ENCODE data around the gene MPL.

Gene MPL

GRCh38 chr1:43324810-43325209 lies 12.8 kb upstream of the MPL start:
- no peak for DNase-seq
- H3K4me1 ChIP-seq (ENCODE audit: control insufficient read depth, insufficient read depth, low read length, poor library complexity, severe bottlenecking) = no peaks in the 10 kb centered on the region
- H3K36me3 ChIP-seq (ENCODE audit: control insufficient read depth, insufficient read depth, low read length) = no peaks in the 10 kb centered on the region

DNA sequence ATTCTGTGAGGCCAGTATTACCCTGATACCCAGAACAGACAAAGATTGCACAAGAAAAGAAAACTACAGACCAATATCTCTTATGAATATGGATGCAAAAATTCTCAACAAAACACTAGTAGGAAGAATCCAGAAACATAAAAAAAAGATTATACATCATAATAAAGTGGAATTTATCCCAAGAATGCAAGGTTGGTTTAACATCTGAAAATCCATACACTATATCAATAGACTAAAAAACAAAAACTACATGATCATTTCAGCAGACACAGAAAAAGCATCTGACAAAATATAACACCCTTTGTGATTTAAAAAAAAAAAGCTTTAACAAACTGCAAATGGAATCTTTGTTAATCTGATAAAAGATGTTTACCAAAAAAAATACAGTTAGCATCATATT lies 12.2 kb upstream of the MPL start:
- no peak for DNase-seq
- no peaks in the 10 kb centered on the region for H3K9me3 ChIP-seq (ENCODE audit: control insufficient read depth, low read length)
- H3K27ac ChIP-seq (ENCODE audit: insufficient read depth, low read length, poor library complexity, severe bottlenecking) = no peak overlapping the region
- no peaks in the 10 kb centered on the region for H3K27me3 ChIP-seq (replicated peaks; ENCODE audit: control insufficient read depth, insufficient read depth, low read length, poor library complexity, severe bottlenecking)
- H3K4me3 ChIP-seq (ENCODE audit: insufficient read depth, low read depth, low read length, poor library complexity, severe bottlenecking) = no peak overlapping the region
- no peaks in the 10 kb centered on the region for H3K4me1 ChIP-seq (ENCODE audit: control insufficient read depth, insufficient read depth, low read length, poor library complexity, severe bottlenecking)
- no peaks in the 10 kb centered on the region for H3K36me3 ChIP-seq (ENCODE audit: control insufficient read depth, insufficient read depth, low read length)

More at GRCh38 chr1:43324810-43325209, 12.8 kb upstream of the MPL start:
- Histone ChIP-seq H3K27ac (ENCODE audit: insufficient read depth, low read length, poor library complexity, severe bottlenecking) (no peak overlapping the region), H3K4me3 (ENCODE audit: insufficient read depth, low read depth, low read length, poor library complexity, severe bottlenecking) (no peak overlapping the region), H3K9me3 (ENCODE audit: control insufficient read depth, low read length) (no peaks in the 10 kb centered on the region), H3K27me3 (replicated peaks; ENCODE audit: control insufficient read depth, insufficient read depth, low read length, poor library complexity, severe bottlenecking) (no peaks in the 10 kb centered on the region)

GRCh38 chr1:43327549-43328292 lies 9.9 kb upstream of the MPL start:
- Histone ChIP-seq H3K9me3 (ENCODE audit: control insufficient read depth, low read length) (no peaks in the 10 kb centered on the region), H3K4me1 (ENCODE audit: control insufficient read depth, insufficient read depth, low read length, poor library complexity, severe bottlenecking) (no peaks in the 10 kb centered on the region), H3K4me3 (ENCODE audit: insufficient read depth, low read depth, low read length, poor library complexity, severe bottlenecking) (no peak overlapping the region), H3K27me3 (replicated peaks; ENCODE audit: control insufficient read depth, insufficient read depth, low read length, poor library complexity, severe bottlenecking) (no peaks in the 10 kb centered on the region), H3K27ac (ENCODE audit: insufficient read depth, low read length, poor library complexity, severe bottlenecking) (no peak overlapping the region), H3K36me3 (ENCODE audit: control insufficient read depth, insufficient read depth, low read length) (no peaks in the 10 kb centered on the region)
- no peak for DNase-seq

GRCh38 chr1:43329995-43330751 lies 7.4 kb upstream of the MPL start:
- Histone ChIP-seq H3K4me3 (ENCODE audit: insufficient read depth, low read depth, low read length, poor library complexity, severe bottlenecking) (no peak overlapping the region), H3K9me3 (ENCODE audit: control insufficient read depth, low read length) (no peaks in the 10 kb centered on the region), H3K36me3 (ENCODE audit: control insufficient read depth, insufficient read depth, low read length) (no peaks in the 10 kb centered on the region), H3K27me3 (replicated peaks; ENCODE audit: control insufficient read depth, insufficient read depth, low read length, poor library complexity, severe bottlenecking) (no peaks in the 10 kb centered on the region), H3K4me1 (ENCODE audit: control insufficient read depth, insufficient read depth, low read length, poor library complexity, severe bottlenecking) (no peaks in the 10 kb centered on the region), H3K27ac (ENCODE audit: insufficient read depth, low read length, poor library complexity, severe bottlenecking) (no peak overlapping the region)
- no peak for DNase-seq

DNA sequence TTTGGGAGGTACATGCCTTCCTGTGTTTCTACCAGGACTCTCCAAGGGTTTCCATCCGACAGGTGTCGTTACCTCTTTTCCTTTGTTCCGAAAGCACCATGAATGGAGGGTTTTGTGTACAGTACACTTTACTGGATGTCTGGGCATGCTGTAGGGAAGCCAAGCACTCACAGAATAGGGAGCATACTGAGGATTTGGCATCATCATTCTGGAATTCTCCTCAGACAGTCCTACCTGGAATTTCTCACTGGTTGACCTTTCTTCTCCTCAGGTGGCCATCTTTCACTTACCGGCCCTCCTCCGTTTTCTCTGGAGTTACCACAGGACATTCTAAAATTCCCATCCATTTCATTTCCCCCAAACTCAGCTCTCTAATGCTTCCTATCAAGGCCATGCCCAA lies 5.9 kb upstream of the MPL start:
- Histone ChIP-seq H3K27me3 (replicated peaks; ENCODE audit: control insufficient read depth, insufficient read depth, low read length, poor library complexity, severe bottlenecking) (no peaks in the 10 kb centered on the region), H3K9me3 (ENCODE audit: control insufficient read depth, low read length) (no peaks in the 10 kb centered on the region), H3K4me3 (ENCODE audit: insufficient read depth, low read depth, low read length, poor library complexity, severe bottlenecking) (no peak overlapping the region), H3K27ac (ENCODE audit: insufficient read depth, low read length, poor library complexity, severe bottlenecking) (no peak overlapping the region), H3K4me1 (ENCODE audit: control insufficient read depth, insufficient read depth, low read length, poor library complexity, severe bottlenecking) (no peaks in the 10 kb centered on the region), H3K36me3 (ENCODE audit: control insufficient read depth, insufficient read depth, low read length) (no peaks in the 10 kb centered on the region)
- DNase-seq = no peak

DNA sequence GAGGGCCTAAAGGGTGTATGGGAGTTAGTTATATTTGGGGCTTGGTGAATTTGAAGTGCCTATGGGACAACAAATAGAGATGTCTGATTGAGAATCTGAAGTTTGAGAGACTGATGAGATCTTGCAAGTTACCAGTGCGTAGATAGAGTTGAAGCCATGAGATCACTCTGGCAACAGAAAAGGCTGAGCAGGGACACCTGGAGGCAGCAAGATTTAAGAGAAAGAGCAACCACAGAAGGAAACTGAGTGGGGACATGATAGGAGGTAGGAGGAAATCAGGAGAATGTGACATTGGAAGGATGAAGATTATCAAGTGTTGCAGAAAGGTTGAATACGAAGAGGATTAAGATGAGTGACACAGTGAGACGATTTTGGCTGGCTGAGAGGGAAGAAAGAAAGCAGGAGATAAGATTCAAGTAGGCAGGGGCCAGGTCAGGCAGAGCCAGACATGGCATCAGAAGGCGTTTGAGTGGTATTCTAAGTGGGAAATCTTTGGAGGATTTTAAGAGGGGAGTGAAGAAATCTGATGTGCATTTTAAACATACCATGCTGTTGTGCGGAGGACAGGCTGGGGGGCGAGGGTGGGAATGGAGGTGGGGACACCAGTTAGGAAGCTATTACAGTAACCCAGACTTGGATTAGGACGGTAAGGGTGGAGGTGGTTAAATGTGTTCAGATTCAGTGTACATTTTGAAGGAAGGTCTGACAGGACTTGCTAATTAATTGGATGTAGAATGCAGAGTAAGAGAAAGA lies 3.0 kb upstream of the MPL start:
- no peaks in the 10 kb centered on the region for H3K9me3 ChIP-seq (ENCODE audit: control insufficient read depth, low read length)
- no peak overlapping the region for H3K4me3 ChIP-seq (ENCODE audit: insufficient read depth, low read depth, low read length, poor library complexity, severe bottlenecking)
- no peaks in the 10 kb centered on the region for H3K27me3 ChIP-seq (replicated peaks; ENCODE audit: control insufficient read depth, insufficient read depth, low read length, poor library complexity, severe bottlenecking)
- DNase-seq = no peak
- no peaks in the 10 kb centered on the region for H3K36me3 ChIP-seq (ENCODE audit: control insufficient read depth, insufficient read depth, low read length)
- no peak overlapping the region for H3K27ac ChIP-seq (ENCODE audit: insufficient read depth, low read length, poor library complexity, severe bottlenecking)
- H3K4me1 ChIP-seq (ENCODE audit: control insufficient read depth, insufficient read depth, low read length, poor library complexity, severe bottlenecking) = no peaks in the 10 kb centered on the region

GRCh38 chr1:43338001-43338400 lies 383 bp downstream of the MPL start:
- Histone ChIP-seq H3K27me3 (replicated peaks; ENCODE audit: control insufficient read depth, insufficient read depth, low read length, poor library complexity, severe bottlenecking) (no peaks in the 10 kb centered on the region), H3K4me3 (ENCODE audit: insufficient read depth, low read depth, low read length, poor library complexity, severe bottlenecking) (no peak overlapping the region), H3K9me3 (ENCODE audit: control insufficient read depth, low read length) (no peaks in the 10 kb centered on the region), H3K27ac (ENCODE audit: insufficient read depth, low read length, poor library complexity, severe bottlenecking) (no peak overlapping the region), H3K4me1 (ENCODE audit: control insufficient read depth, insufficient read depth, low read length, poor library complexity, severe bottlenecking) (no peaks in the 10 kb centered on the region), H3K36me3 (ENCODE audit: control insufficient read depth, insufficient read depth, low read length) (no peaks in the 10 kb centered on the region)
- DNase-seq = no peak

GRCh38 chr1:43339584-43340232 lies 2.1 kb downstream of the MPL start:
- Histone ChIP-seq H3K4me1 (ENCODE audit: control insufficient read depth, insufficient read depth, low read length, poor library complexity, severe bottlenecking) (no peaks in the 10 kb centered on the region), H3K4me3 (ENCODE audit: insufficient read depth, low read depth, low read length, poor library complexity, severe bottlenecking) (no peak overlapping the region), H3K27me3 (replicated peaks; ENCODE audit: control insufficient read depth, insufficient read depth, low read length, poor library complexity, severe bottlenecking) (no peaks in the 10 kb centered on the region), H3K27ac (ENCODE audit: insufficient read depth, low read length, poor library complexity, severe bottlenecking) (no peak overlapping the region), H3K36me3 (ENCODE audit: control insufficient read depth, insufficient read depth, low read length) (no peaks in the 10 kb centered on the region), H3K9me3 (ENCODE audit: control insufficient read depth, low read length) (no peaks in the 10 kb centered on the region)
- DNase-seq = no peak

DNA sequence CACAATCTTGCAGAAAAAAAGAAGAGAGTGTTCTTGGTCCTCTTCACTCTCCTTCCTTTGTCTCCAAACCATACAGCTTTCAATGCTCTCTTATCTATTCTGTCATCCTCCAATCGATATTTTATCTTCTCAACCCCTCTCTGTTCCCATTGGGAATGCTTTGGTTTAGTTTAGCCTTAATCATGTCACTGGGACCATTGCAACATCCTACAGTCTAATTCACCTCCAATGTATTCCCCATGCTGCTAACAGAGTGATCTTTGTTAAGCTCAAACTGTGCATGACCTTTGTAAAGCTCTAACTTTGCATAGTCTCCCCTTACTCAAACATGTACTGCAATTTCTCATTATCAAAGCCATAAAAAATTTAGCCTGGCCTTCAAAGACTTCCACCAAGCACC lies 2.9 kb downstream of the MPL start:
- Histone ChIP-seq H3K9me3 (ENCODE audit: control insufficient read depth, low read length) (no peaks in the 10 kb centered on the region), H3K36me3 (ENCODE audit: control insufficient read depth, insufficient read depth, low read length) (no peaks in the 10 kb centered on the region), H3K27ac (ENCODE audit: insufficient read depth, low read length, poor library complexity, severe bottlenecking) (no peak overlapping the region), H3K4me1 (ENCODE audit: control insufficient read depth, insufficient read depth, low read length, poor library complexity, severe bottlenecking) (no peaks in the 10 kb centered on the region), H3K27me3 (replicated peaks; ENCODE audit: control insufficient read depth, insufficient read depth, low read length, poor library complexity, severe bottlenecking) (no peaks in the 10 kb centered on the region), H3K4me3 (ENCODE audit: insufficient read depth, low read depth, low read length, poor library complexity, severe bottlenecking) (no peak overlapping the region)
- no peak for DNase-seq
